ENCODE data around the gene COBL.

DNA sequence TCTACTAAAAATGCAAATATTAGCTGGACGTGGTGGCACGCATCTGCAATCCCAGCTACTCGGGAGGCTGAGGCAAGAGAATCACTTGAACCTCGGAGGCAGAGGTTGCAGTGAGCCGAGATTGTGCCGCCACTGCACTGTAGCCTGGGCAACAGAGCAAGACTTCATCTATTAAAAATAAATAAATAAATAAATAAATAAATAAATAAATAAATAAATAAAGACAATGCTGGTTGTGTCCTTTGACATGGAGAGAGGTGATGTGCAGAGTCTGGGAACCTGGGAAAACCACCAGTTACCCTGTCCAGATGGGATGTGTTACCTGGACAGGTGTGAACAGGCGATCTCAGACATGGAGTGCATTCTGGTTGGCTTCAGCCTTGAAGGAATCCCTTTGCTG, 102.5 kb downstream of the COBL start:
- TF ChIP-seq POLR2A (IDR thresholded peaks at IDR 0.05; ENCODE audit: low read depth, low read length) (no peak), TAF1 (IDR thresholded peaks at IDR 0.05; ENCODE audit: borderline replicate concordance, low read depth, low read length) (no peak), POLR2AphosphoS5 (IDR thresholded peaks at IDR 0.05; ENCODE audit: low read depth, low read length) (no peak)

Data from GM12892 (cell line).